A204.1 (cell line): ENCODE results near the gene GLRA1.
"Not testable (repeated sequence)": the region's sequence is repeated elsewhere in the genome, so short reads cannot be mapped to it uniquely, and the experiment has no call there.

Experiments used
- FAIRE-seq: peaks from 2 replicates; lab custom pipeline; 2012; peaks lifted over from hg19 to GRCh38; lab: Jason Lieb, UNC

GLRA1 gene

GRCh38 chr5:151913425-151913824 lies 11.2 kb downstream of the GLRA1 start:
- FAIRE-seq: no peak

- FAIRE-seq: no peak
Measured at GRCh38 chr5:151912360-151912759, 12.3 kb downstream of the GLRA1 start.

- no peak for FAIRE-seq
Measured at GRCh38 chr5:151911011-151911410, 13.6 kb downstream of the GLRA1 start.

- FAIRE-seq: no peak
Measured at GRCh38 chr5:151909628-151910027, 15.0 kb downstream of the GLRA1 start.

- FAIRE-seq: no peak
Measured at GRCh38 chr5:151906246-151906645, 18.4 kb downstream of the GLRA1 start.

GRCh38 chr5:151905557-151905961 lies 19.1 kb downstream of the GLRA1 start:
- no peak for FAIRE-seq

GRCh38 chr5:151904909-151905308 lies 19.7 kb downstream of the GLRA1 start:
- no peak for FAIRE-seq

- FAIRE-seq: no peak
Measured at GRCh38 chr5:151904127-151904526, 20.5 kb downstream of the GLRA1 start.

- no peak for FAIRE-seq
Measured at GRCh38 chr5:151903243-151903653, 21.4 kb downstream of the GLRA1 start.

GRCh38 chr5:151902215-151902614 lies 22.4 kb downstream of the GLRA1 start:
- no peak for FAIRE-seq

GRCh38 chr5:151901611-151902010 lies 23.0 kb downstream of the GLRA1 start:
- no peak for FAIRE-seq

GRCh38 chr5:151900891-151901290 lies 23.8 kb downstream of the GLRA1 start:
- FAIRE-seq: no peak

- no peak for FAIRE-seq
Measured at GRCh38 chr5:151899399-151899798, 25.3 kb downstream of the GLRA1 start.

- FAIRE-seq: no peak
Measured at GRCh38 chr5:151897896-151898295, 26.8 kb downstream of the GLRA1 start.

GRCh38 chr5:151897020-151897552 lies 27.6 kb downstream of the GLRA1 start:
- FAIRE-seq: no peak

- no peak for FAIRE-seq
Measured at GRCh38 chr5:151896031-151896691, 28.5 kb downstream of the GLRA1 start.

- no peak for FAIRE-seq
Measured at GRCh38 chr5:151895660-151896030, 29.0 kb downstream of the GLRA1 start.

GRCh38 chr5:151893485-151893884 lies 31.2 kb downstream of the GLRA1 start:
- FAIRE-seq: not testable (repeated sequence)

GRCh38 chr5:151892393-151892792 lies 32.3 kb downstream of the GLRA1 start:
- no peak for FAIRE-seq

GRCh38 chr5:151890299-151890698 lies 34.4 kb downstream of the GLRA1 start:
- no peak for FAIRE-seq

- FAIRE-seq: no peak
Measured at GRCh38 chr5:151889614-151890013, 35.0 kb downstream of the GLRA1 start.

- FAIRE-seq: no peak
Measured at GRCh38 chr5:151886546-151887275, 37.9 kb downstream of the GLRA1 start.

- no peak for FAIRE-seq
Measured at GRCh38 chr5:151885138-151885908, 39.3 kb downstream of the GLRA1 start.
